Posterior vena cava (tissue), 2 donors: ENCODE measurements around the gene BLOC1S2. TPM values are rescaled to one million over a fixed set of nuclear protein-coding genes. Genes with fewer than 3 reads are reported as not detected.
A peak's percentile ranks its signal among the peaks of the same experiment; 100 is the strongest.
"Not testable (repeated sequence)": the region's sequence is repeated elsewhere in the genome, so short reads cannot be mapped to it uniquely, and the experiment has no call there.

ENCODE experiments used
- DNase-seq: peaks from one replicate; pipeline ENCODE4 v3.0.0-alpha.2; 2020; ENCODE audit warnings: low spot score
- intact Hi-C, 2 donors: fragments of 100-400 bp; cut with DNase I; formaldehyde crosslinking; loops; one replicate each; pipeline versions ENCODE4 v1.14.1 to v1.14.2; 2022 to 2023
- long read RNA-seq, 2 donors: library from polyadenylated mRNA; unstranded; transcript quantifications; one replicate each; pipeline ENCODE4 v2.0.0, GENCODE V29; 2020 to 2021
- total RNA-seq, 2 donors: library from RNA; stranded (reverse); fragmentation: NEBNext Ultra II Directional; extraction: Animal tissue kit (Norgen Biotek cat#: 25700); gene quantifications; one replicate each; pipeline ENCODE4 v1.2.1, GENCODE V29; 2021
- donor health status: DM: yes; HTN: yes; CAD: no.
- donor health status: DM: yes; HTN: yes; CAD: no.

BLOC1S2 gene
- total RNA-seq = 10 to 100 TPM; 23.6 to 24.6 TPM
- long read RNA-seq, donor 1, transcript BLOC1S2-202 (5 exons, 1,249 nt) = major isoform, 9 of 14 reads
- long read RNA-seq, donor 1, partial matches to known transcripts = 1 of 14 reads
- long read RNA-seq, donor 1, other reads (novel, unspliced or antisense) = 2 of 14 reads
- long read RNA-seq, donor 2, transcript BLOC1S2-203 (4 exons, 2,024 nt) = minor isoform, 6 of 50 reads
- long read RNA-seq, donor 2, transcript BLOC1S2-202 (5 exons, 1,249 nt) = major isoform, 39 of 50 reads
- long read RNA-seq, donor 2, partial matches to known transcripts = 1 of 50 reads
- long read RNA-seq, donor 2, other reads (novel, unspliced or antisense) = 4 of 50 reads

DNA sequence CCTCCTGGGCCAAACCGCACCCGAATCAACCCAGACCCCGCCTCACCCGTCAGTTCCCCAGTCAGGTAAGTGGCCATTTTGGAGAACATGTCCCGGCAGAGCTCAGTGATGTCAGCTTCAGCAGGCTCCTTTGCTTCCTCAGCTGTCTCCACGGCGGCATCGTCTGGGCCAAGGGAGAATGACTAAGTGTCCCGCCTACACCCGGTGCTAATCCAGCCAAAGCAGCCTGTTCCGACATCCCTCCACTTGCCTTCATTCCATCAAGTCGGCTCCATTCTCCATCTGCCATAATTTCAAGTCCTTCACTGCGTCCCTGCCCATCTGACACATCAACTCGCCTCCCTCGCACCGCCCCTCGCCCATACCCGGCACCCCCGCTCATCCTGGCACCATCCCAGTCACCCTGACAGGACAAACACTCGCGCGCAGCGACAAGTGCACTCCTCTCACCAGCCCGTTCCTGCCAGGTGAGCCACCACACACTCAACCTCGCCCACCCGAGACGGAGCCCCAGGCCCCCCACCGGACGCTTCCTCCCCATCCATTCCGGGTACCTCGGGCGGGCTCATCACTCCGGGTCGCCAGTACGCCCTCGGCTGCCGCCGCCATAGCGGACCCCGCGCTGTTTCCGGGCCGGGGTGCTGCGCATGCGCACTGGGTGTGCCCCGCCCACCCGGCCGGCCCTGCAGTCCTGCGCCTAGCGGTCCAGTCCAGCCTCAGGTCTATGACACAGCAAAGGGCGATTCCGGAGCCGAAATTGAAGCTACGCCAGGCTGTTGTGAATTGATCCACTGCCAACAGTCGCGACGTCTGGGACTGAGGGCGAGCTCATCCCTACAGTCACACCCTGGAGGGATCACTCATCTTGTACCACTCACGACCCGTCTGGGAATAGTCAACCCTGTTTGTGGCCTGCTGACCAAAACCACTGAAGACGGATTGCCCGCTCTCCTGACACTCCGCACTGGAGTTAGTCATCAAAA is at the start of gene BLOC1S2:
Gene BLOC1S2 (minus strand): TSS at position 630 of the 983 bp plus-strand sequence. CDS start 21 bp downstream, at position 609.
- intact Hi-C loops = no loop called here
- DNase-seq = peak; percentile 96

- no peak for DNase-seq
- intact Hi-C loops = loop anchor here in 1 of 2 donors (5.0 kb wide), 1 partner anchor 188 kb away; no protein-coding TSS in a partner anchor
Observed at GRCh38 chr10:100334762-100335161, 48.3 kb upstream of the BLOC1S2 start.

- intact Hi-C loops = no loop called here
- DNase-seq = no peak
Observed at GRCh38 chr10:100333661-100334440, 47.4 kb upstream of the BLOC1S2 start.

- intact Hi-C loops = no loop called here
- no peak for DNase-seq
Observed at GRCh38 chr10:100333106-100333505, 46.6 kb upstream of the BLOC1S2 start.

- intact Hi-C loops = no loop called here
- no peak for DNase-seq
Observed at GRCh38 chr10:100330079-100330478, 43.6 kb upstream of the BLOC1S2 start, which contains the start of gene PKD2L1. TSS of gene PKD2L1 (minus strand) at chr10:100330228. CDS start at chr10:100330103, 125 bp downstream.

- no peak for DNase-seq
- intact Hi-C loops = no loop called here
Observed at GRCh38 chr10:100328198-100328597, 41.7 kb upstream of the BLOC1S2 start.

GRCh38 chr10:100327718-100328009 is 41.2 kb upstream of the BLOC1S2 start:
- no peak for DNase-seq
- intact Hi-C loops = no loop called here

- DNase-seq = no peak
Observed at GRCh38 chr10:100327007-100327717, 40.7 kb upstream of the BLOC1S2 start.

GRCh38 chr10:100325158-100325557 is 38.7 kb upstream of the BLOC1S2 start:
- intact Hi-C loops = no loop called here
- DNase-seq = no peak

More at GRCh38 chr10:100327007-100327717, 40.7 kb upstream of the BLOC1S2 start:
- intact Hi-C loops = no loop called here

DNA sequence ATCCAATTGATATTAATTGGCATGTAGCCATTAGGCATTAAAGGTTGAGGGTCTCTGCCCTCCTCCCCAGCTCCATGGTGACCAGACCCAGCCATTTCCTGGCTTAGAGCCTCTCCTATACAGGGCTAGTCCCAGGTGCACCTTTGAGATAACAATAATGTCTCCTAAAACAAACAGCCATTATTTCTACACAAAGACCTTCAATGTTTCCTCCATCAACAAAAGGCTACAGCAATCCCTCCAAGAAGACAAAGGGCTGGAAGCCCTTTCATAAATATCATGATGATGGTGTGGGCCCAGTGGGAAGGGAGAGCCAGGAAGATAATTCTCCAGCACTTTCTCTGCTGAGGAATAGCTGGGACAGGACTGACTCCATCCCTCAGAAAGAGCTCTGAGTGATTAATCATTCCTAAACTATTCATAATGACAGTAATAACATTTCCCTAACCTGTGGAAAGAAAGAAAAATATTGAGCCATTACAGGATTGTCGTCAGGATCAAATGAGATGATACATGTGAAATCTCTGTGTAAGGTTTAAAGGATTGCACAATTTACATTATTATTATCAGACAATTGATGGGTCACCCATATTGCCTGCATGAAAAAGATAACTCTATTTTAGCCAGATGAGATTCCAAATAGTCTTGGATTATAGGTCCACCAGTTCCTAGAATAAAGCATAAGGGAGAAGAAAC is 33.4 kb upstream of the BLOC1S2 start:
- no peak for DNase-seq
- intact Hi-C loops = no loop called here

- intact Hi-C loops = no loop called here
- no peak for DNase-seq
Observed at GRCh38 chr10:100318207-100318606, 31.7 kb upstream of the BLOC1S2 start.

- intact Hi-C loops = no loop called here
Observed at GRCh38 chr10:100315615-100316014, 29.1 kb upstream of the BLOC1S2 start.

GRCh38 chr10:100311298-100311697 is 24.8 kb upstream of the BLOC1S2 start:
- no peak for DNase-seq
- intact Hi-C loops = no loop called here

More at GRCh38 chr10:100315615-100316014, 29.1 kb upstream of the BLOC1S2 start:
- no peak for DNase-seq

GRCh38 chr10:100307684-100308083 is 21.2 kb upstream of the BLOC1S2 start:
- intact Hi-C loops = no loop called here
- no peak for DNase-seq

DNA sequence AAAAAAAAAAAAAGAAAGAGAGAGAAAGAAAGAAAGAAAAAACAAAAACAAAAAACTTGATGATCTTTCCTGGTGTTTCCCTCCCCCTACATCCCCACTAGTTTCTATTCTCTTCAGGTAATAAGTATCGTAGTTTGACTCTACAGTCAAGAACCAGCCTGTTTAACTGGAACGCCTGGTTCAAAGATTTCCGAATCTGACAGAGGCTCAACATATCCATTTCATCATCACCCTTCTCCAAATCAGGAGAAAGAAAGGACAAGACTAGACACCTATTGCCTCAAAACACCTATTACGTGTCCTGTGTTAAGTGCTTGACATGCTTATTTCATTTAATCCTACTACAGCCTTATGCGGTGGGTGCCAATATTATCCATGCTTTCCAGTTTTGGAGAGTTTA is 20.4 kb upstream of the BLOC1S2 start:
- no peak for DNase-seq
- intact Hi-C loops = no loop called here

DNA sequence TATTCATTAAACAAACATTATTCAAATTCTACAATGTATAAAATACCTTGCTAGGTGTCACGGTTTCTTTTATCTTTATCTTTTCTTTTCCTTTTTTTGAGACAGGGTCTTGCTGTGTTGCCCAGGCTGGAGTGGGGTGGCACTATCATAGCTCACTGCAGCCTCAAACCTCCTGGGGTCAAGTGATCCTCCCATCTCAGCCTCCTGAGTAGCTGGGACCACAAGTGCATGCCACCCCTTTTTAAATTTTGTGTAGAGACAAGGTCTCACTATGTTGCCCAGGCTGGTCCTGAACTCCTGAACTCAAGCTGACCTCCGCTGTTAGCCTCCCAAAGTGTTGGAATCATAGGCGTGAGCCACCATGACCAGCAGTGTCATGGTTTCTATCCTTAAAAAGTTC is 17.9 kb upstream of the BLOC1S2 start:
- intact Hi-C loops = no loop called here
- DNase-seq = no peak

DNA sequence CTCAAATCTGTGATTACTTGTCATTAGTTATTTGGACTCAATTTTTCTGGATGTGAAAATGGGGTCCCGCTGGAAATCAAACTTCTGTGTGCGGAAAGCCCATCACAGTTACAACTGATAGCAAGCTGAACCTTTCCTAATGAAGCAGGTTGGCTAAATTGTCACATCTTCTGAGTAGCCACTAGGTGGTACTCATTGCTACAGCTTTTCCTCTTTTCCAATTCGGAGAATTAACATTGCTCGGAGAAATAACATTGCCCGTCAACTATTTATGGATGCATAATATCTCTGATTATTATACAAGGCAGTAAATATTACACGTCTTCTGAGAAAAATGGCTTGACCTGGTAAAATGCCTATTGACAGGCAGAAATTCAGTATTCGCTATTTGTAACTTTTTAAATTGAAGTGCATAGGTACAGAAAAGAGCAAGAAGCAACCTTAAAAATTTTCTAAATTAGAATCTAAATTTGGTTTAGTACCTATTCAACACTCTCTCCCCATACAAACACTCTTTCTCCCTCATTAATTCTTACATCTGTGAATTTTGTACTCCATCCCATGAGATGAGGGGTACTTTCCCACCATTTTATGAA is 17.3 kb upstream of the BLOC1S2 start:
- intact Hi-C loops = no loop called here
- DNase-seq = no peak

DNA sequence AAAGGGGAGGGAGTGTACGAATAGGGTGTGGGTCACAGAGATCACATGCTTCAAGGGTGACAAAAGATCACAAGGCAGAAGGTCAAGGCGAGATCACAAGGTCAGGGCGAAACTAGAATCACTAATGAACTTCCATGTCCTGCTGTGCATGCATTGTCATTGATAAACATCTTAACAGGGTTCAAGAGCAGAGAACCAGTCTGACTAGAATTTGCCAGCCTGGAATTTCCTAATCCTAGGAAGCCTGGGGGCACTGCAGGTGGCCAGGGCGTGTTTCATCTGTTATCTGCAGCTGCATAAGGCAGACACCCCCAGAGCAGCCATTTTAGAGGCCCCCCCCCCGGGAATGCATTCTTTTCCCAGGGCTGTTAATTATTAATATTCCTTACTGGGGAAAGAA is 14.6 kb upstream of the BLOC1S2 start:
- intact Hi-C loops, DNase-seq: not testable (repeated sequence)
